Measurements from ENCODE around the gene ZNF865. TPM values are rescaled to one million over a fixed set of nuclear protein-coding genes. Genes with fewer than 3 reads are reported as not detected.
A peak's percentile ranks its signal among the peaks of the same experiment; 100 is the strongest.

The ZNF865 gene
- total and polyA plus RNA-seq, 2 donors (not counting 3 experiments of a cell fraction or from before 2014, with no cell fraction given), result 4.0 to 10.1 TPM

DNA sequence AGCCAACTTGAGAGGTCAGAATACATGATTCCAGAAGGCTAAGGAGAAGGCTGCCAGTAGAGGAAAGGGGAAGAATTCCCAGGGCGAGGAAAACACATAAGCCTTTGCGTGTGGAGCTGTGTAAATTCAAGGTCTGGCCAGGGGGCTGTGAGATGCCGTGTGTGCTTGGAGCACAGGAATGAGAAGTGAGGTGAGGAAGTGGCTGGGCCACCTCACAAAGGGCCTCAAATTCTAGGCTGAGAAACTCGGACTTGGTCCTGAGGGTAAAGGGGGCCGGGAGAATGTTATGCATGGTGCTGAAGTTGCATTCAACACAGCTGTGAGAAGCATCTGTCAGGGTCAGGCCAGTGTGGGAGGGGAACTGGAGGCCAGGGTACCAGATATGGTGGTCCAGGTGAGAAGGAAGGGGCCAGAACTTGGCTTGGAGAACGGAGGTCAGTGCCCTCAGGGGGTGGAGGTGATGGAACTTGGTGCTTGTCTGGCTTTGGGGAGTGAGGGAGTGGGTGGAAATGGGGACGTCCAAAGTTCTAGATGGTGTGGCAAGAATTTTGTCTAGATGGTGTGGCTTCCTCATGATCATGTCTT is 30.5 kb downstream of the ZNF865 start:
- peak overlapping the region; percentile 99 for H3K9ac ChIP-seq (replicated peaks; ENCODE audit: extremely low read depth, insufficient read depth, low read length)
- ChIA-PET POLR2A (no interaction called here), CTCF (interaction anchor here (1.4 to 1.7 kb wide), 2 partner anchors 12 to 168 kb away, joined by 3 to 4 read pairs; partner anchors contain the start of gene CCDC106)
- peak overlapping the region; percentile 96 for H3K4me2 ChIP-seq (ENCODE audit: insufficient read depth, low read length)
- H3K4me1 ChIP-seq (ENCODE audit: control insufficient read depth, extremely low read depth, insufficient read depth, low read length), result peaks cover 18% of the 10 kb centered on the region
- H3K36me3 ChIP-seq (ENCODE audit: control insufficient read depth in 2 of 2, extremely low read depth in 1 of 2, insufficient read depth in 2 of 2, low read length in 2 of 2), result no peaks in the 10 kb centered on the region
- no peaks in the 10 kb centered on the region for H4K20me1 ChIP-seq (replicated peaks; ENCODE audit: control insufficient read depth, extremely low read depth, insufficient read depth, low read length)
- peak overlapping the region in 2 of 3 experiments; percentile 64 to 91 for H3K4me3 ChIP-seq (replicated peaks in 1 of 3; ENCODE audit: insufficient read depth in 1 of 3, low read depth in 1 of 3, low read length in 3 of 3)
- peaks cover 22% of the 10 kb centered on the region for H3K79me2 ChIP-seq (ENCODE audit: control insufficient read depth, insufficient read depth, low read length)
- peak overlapping the region; percentile 93 for H3K27ac ChIP-seq (ENCODE audit: insufficient read depth, low read depth, low read length)
- TF ChIP-seq, protein P1, sequence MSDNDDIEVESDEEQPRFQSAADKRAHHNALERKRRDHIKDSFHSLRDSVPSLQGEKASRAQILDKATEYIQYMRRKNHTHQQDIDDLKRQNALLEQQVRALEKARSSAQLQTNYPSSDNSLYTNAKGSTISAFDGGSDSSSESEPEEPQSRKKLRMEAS (IDR thresholded peaks at IDR 0.05; ENCODE audit: insufficient read depth, insufficient read length), result no peak
- TF ChIP-seq FOS (IDR thresholded peaks at IDR 0.05; ENCODE audit: borderline replicate concordance, insufficient read depth, low read length) (no peak), MYC (IDR thresholded peaks at IDR 0.05; ENCODE audit: low read depth, low read length) (no peak)
- intact Hi-C loops (cut with micrococcal nuclease) (loop anchor here (1.0 kb wide), 2 partner anchors 7 to 36 kb away; partner anchors contain the start of genes ZNF524 and ZNF581), dilution Hi-C loops (cut with MboI; ENCODE audit: extremely low pct_ligation_motif_present, low sequenced_read_pairs) (no loop called here)
- H3K9me3 ChIP-seq (replicated peaks; ENCODE audit: control insufficient read depth, insufficient read depth, low read length), result no peaks in the 10 kb centered on the region
- H2AFZ ChIP-seq (ENCODE audit: low read depth, low read length), result no peak overlapping the region
- H3K27me3 ChIP-seq (ENCODE audit: control insufficient read depth in 2 of 2, insufficient read depth in 2 of 2, low read length in 2 of 2), result no peaks in the 10 kb centered on the region
- DNase-seq (ENCODE audit: low read depth, low spot score) (no peak), FAIRE-seq (no peak)
- no peaks in the 10 kb centered on the region for H3K9me1 ChIP-seq (replicated peaks; ENCODE audit: control insufficient read depth, extremely low read depth, insufficient read depth, low read length)
- no TSS peak for BruUV-seq (replicated peaks)

DNA sequence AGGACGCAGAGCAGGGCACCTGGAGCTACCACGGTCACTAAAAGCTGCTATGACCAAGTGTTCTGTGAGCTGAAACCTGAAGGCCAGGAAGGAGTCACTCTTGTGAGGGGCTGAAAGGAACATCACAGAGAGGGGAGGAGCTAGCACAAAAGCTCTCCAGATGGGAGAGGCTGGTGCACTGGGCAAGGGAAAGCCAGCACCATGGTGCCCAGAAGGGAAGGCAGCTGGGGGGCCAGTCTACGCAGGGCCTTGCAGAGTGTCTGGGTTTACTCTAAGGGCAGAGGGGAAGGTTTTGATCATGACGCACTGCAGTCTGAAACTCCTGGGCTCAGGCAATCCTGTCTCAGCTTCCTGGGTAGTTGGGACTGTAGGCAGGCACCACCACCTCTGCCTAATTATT is 31.3 kb downstream of the ZNF865 start:
- no peak overlapping the region for H3K27ac ChIP-seq (ENCODE audit: insufficient read depth, low read depth, low read length)
- H4K20me1 ChIP-seq (replicated peaks; ENCODE audit: control insufficient read depth, extremely low read depth, insufficient read depth, low read length), result no peaks in the 10 kb centered on the region
- intact Hi-C loops (cut with micrococcal nuclease) (no loop called here), dilution Hi-C loops (cut with MboI; ENCODE audit: extremely low pct_ligation_motif_present, low sequenced_read_pairs) (no loop called here)
- H2AFZ ChIP-seq (ENCODE audit: low read depth, low read length), result no peak overlapping the region
- H3K36me3 ChIP-seq (ENCODE audit: control insufficient read depth in 2 of 2, extremely low read depth in 1 of 2, insufficient read depth in 2 of 2, low read length in 2 of 2), result no peaks in the 10 kb centered on the region
- no peaks in the 10 kb centered on the region for H3K9me1 ChIP-seq (replicated peaks; ENCODE audit: control insufficient read depth, extremely low read depth, insufficient read depth, low read length)
- TF ChIP-seq EZH2 (IDR thresholded peaks at IDR 0.05; ENCODE audit: borderline replicate concordance, low read depth, low read length, severe bottlenecking), result no peak
- H3K9me3 ChIP-seq (replicated peaks; ENCODE audit: control insufficient read depth, insufficient read depth, low read length), result no peaks in the 10 kb centered on the region
- FAIRE-seq (no peak), DNase-seq (ENCODE audit: low read depth, low spot score) (no peak)
- CTCF ChIA-PET, result interaction anchor here (1.4 kb wide), 2 partner anchors 11 to 169 kb away, joined by 3 to 4 read pairs; partner anchors contain the start of gene CCDC106
- H3K79me2 ChIP-seq (ENCODE audit: control insufficient read depth, insufficient read depth, low read length), result peaks cover 24% of the 10 kb centered on the region
- no peak overlapping the region for H3K4me2 ChIP-seq (ENCODE audit: insufficient read depth, low read length)
- no TSS peak for BruUV-seq (replicated peaks)
- H3K4me3 ChIP-seq (replicated peaks in 1 of 3; ENCODE audit: insufficient read depth in 1 of 3, low read depth in 1 of 3, low read length in 3 of 3), result no peak overlapping the region
- H3K27me3 ChIP-seq (ENCODE audit: control insufficient read depth in 2 of 2, insufficient read depth in 2 of 2, low read length in 2 of 2), result no peaks in the 10 kb centered on the region
- peaks cover 18% of the 10 kb centered on the region for H3K4me1 ChIP-seq (ENCODE audit: control insufficient read depth, extremely low read depth, insufficient read depth, low read length)
- no peak overlapping the region for H3K9ac ChIP-seq (replicated peaks; ENCODE audit: extremely low read depth, insufficient read depth, low read length)
- POLR2A ChIA-PET, result no interaction called here
